NCI-H1105 treated with DMSO at 0.1 percent for 48 hours (cell line): ENCODE data around the gene WASF3.
"Not testable (repeated sequence)": the region's sequence is repeated elsewhere in the genome, so short reads cannot be mapped to it uniquely, and the experiment has no call there.

Source experiments
- DNase-seq: peaks from one replicate; lab custom pipeline; 2025; lab: John Stamatoyannopoulos, UW

WASF3 gene

GRCh38 chr13:26590951-26591350 lies 33.5 kb downstream of the WASF3 start:
- DNase-seq = no peak

DNA sequence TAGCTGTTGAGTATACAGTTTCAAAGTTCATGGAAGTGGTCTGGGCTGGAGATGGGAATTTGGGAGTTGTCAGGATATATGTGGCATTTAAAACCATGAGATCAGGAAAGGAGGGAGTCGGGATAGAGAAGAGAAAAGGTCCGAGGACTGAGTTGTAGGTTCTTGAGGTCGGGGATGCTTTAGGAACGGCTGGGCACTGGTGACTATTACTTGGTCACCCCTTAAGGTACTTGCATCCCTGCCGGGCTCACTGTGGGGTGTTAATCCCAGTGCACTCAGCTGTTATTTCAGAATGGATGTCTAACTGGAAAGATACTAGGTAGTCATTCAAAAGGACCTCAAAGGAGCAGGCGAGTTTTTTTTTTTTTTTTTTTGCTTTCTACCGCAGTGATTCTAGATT lies 34.2 kb downstream of the WASF3 start:
- DNase-seq = no peak

- no peak for DNase-seq
Measured at GRCh38 chr13:26593661-26594060, 36.2 kb downstream of the WASF3 start.

DNA sequence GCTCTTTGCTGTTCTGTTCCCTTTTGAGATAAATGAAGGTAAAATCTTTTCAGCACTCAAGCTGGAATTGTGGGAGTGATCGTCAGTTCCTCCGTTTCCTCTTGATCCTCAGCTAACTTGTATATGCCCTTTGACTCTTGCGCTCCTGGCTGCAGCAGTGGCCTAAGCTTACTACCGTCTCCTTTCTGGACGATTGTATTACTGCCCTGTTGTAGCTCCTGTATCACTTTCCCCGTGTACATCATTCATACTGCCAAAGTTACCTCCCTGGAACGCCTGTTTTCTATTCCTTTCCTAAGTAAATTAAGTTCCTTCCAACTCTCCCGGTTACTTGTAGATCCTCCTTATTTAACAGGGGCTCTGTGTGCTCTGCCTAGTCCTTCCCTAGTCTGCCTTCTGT lies 36.9 kb downstream of the WASF3 start:
- DNase-seq = no peak

DNA sequence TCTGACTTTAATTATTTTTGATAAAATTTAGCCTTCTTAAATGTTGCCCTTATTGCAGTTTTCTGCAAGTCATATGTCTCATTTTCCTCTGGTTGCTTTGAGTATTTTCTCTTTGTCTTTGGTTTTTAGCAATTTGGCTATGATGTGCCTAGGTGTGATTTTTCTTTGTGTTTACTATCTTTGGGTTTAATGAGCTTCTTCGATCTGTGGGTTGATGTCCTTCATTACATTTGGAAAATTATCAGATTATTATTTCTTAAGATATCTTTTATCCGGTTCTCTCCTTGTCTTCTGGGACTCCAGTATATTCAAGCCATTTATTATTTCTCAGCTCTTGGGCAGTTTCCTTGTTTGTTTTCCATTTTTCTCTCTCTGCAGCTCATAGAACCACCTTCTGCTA lies 39.0 kb downstream of the WASF3 start:
- no peak for DNase-seq

DNA sequence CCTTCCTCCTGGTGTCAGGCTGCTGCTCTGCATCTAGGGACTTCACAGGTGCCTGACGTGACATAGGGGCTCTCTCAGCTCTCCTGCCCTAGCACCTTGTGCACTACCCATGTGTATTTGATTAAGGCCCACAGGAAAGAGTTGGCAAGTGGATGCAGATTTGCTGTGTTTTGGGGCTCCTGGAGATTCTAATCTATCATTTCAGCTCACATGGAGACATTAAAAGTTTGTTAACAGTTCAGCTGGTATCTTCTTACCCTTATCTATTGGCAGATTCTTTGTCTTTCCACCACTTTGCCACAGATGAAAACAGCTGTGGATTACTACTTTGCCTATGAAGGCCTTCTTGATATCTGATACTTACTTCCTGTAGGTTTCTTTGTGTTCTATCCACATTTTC lies 41.9 kb downstream of the WASF3 start:
- DNase-seq = no peak

GRCh38 chr13:26599860-26600259 lies 42.4 kb downstream of the WASF3 start:
- DNase-seq = no peak

DNA sequence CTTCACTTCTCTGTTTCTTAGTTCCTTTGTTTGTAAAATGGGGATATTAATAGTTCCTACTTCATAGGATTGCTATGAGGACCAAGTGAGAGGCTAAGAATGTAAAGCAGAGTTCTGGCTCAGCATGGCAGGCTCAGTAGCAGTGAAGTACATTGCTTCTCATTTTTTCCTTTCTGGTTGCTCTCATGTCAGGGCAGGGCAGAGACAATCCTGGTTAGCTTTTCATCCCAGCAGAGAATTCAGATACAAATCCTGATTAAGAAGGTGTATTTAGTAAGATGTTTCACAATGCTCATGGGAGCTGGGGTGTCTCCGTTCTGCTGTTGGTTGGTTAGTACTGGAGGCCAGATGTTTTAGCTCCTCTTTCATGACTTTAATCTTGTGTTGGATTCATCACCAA lies 42.9 kb downstream of the WASF3 start:
- DNase-seq = no peak

GRCh38 chr13:26601669-26602068 lies 44.2 kb downstream of the WASF3 start:
- no peak for DNase-seq

DNA sequence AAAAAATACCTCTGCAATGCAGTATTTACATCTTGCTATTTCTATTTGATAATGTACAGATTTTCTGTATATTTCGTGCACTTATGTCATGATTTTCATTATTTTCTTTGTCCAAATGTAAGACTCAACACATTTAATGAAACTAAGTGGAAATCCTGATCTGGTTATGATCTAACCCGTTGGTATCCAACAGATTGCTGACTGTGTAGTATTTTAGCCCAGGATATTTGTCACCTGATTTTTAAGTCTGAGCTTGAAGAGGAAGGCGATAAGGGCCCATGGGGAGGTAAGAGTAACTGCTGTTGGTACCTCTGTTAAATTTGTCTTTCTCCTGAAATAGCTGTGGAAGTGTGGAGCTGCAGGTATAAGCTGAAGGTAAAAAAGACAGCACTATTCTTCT lies 45.3 kb downstream of the WASF3 start:
- DNase-seq = no peak

DNA sequence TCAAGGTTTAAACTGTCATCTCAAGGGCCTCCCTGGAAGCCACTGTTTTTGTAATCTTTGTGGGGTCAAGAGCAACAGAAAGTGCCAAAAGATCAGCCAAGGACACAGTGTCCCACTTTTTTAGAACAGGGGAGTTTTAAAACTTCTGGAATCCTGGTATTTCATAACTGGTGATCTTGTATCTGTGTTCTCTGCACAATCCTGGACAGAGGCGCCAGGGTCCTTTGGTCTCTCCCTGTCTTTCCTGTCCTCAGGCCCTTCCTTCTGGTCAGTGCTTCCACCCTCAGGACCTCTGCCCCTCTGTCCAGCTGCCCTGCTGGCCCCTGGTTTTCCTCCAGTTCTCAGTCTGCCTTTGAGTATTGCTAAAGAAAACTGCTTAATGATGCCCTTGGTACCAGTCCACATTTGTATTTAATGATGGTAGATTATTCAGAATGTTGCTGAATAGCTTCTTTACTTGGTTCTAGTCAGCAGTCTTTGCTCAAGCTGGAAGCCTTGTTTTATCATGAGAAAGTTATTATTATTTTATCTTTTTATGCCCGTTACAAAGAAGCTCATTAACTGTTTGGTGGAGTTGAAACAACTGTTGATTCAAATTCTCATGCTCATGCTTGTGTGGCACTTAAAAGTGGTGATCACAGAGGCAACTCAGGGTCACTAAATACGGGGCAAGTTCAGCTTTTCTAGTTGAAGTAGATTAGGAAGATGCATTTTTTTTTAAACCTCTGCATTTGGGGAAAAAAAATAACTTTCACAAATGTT lies 47.5 kb downstream of the WASF3 start:
- DNase-seq = no peak

GRCh38 chr13:26605845-26606244 lies 48.4 kb downstream of the WASF3 start:
- DNase-seq = no peak

- DNase-seq = no peak
Measured at GRCh38 chr13:26606631-26607030, 49.1 kb downstream of the WASF3 start.

DNA sequence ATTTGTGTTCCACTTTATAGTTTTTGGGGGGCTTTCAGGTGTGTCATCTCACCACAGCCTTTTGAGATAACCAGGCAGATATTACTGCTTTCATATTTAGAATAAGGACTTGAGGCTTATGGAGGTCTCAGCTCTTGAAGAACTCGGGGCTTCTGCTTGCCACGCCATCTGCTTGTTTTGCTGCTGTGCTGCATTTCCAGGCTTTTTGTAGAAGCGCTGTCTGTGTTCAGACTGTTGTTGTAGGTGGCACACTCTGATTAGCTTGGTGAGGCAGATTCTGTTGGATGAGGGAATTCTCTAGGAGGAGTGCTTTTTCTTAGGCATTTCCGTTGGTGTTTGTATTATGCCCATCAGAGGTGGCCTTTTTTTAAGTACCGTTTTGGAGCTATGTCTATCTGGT lies 57.2 kb downstream of the WASF3 start:
- no peak for DNase-seq

DNA sequence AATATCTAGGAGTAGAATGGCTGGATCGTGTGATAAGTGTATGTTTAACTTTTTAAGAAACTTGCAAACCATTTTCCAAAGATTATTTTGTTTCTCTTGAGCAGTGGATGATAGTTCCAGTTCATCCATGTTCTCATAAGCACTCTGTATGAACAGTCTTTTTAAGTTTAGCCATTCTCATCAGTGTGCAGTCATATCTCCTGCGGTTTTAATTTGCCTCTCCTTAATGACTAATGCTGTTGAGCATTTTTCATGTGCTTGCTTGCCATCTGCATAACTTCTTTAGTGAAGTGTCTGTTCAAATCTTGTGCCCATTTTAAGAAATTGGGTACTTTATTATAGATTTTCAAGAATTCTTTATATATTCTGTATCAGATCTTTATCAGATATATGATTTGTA lies 58.6 kb downstream of the WASF3 start:
- DNase-seq = no peak

- no peak for DNase-seq
Measured at GRCh38 chr13:26618726-26619125, 61.2 kb downstream of the WASF3 start.

DNA sequence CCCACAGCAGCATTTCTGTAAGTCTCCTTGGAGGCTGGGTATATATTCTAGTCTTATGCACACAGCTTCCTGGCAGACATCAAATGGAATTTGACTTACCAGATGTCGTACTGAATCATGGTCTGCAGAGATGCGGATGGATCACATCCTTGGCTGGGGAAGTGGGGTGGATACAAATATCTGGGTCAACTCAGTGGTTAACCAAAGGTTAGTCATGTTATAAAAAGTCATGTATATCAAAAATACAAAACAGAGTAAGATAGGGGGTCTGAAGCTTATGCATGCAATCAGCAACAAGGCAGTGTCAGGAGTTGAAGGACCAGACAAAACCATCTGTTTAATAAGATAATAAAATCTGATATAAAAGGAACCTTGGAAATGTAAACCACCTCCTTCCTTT lies 61.9 kb downstream of the WASF3 start:
- no peak for DNase-seq

- DNase-seq = no peak
Measured at GRCh38 chr13:26621731-26622401, 64.4 kb downstream of the WASF3 start.

DNA sequence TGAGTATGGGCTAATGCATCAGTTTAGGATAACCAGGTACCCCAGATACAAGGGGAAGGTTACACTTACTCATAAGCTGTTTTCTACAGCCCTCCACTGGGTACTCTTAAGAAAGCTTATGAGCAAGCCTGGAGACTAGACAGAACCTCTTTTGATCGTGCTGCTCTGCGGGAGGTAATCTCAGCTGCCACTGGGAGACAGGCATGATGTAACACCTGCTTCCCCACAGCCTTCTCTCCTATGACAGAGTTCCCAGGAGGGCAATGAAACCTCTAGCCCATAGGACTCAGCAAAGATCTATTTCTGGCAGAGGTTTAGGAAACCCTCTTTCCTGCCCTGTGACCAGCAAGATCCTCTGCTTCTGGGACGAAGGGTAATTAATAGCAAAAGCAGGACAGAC lies 65.6 kb downstream of the WASF3 start:
- no peak for DNase-seq

GRCh38 chr13:26624572-26624971 lies 67.1 kb downstream of the WASF3 start:
- no peak for DNase-seq

- no peak for DNase-seq
Measured at GRCh38 chr13:26626271-26626670, 68.8 kb downstream of the WASF3 start.

DNA sequence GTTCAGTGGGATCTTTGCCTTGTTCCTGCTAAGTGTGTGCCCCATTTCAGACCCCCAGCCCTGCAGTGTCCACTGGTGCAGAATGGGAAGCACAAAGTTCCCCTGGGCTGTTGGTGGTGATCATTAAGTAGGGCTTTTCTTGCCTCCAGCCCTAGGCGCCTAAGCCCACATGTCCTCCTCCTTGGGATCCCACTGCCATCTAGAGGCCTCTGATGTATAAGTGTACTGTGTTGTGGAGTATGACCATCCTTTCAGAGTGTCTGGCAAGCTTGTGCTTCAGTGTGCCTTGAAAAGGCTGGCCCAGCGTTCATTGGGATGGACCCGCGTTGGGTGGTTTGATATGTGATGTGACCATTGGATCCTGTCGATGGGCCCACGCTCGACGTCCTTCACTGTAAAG lies 71.2 kb downstream of the WASF3 start:
- peak; percentile 0 for DNase-seq

- no peak for DNase-seq
Measured at GRCh38 chr13:26629260-26629825, 71.9 kb downstream of the WASF3 start.

DNA sequence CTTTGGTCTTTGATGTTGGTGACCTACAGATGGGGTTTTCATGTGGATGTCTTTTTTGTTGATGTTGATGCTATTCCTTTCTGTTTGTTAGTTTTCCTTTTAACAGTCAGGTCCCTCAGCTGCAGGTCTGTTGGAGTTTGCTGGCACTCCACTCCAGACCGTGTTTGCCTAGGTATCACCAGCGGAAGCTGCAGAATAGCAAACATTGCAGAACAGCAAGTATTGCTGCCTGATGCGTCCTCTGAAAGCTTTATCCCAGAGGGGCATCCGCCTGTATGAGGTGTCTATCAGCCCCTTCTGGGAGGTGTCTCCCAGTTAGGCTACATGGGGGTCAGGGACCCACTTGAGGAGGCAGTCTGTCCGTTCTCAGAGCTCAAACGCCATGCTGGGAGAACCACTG lies 78.2 kb downstream of the WASF3 start:
- not testable (repeated sequence) for DNase-seq
